Limb (tissue), 2 donors: Measurements from ENCODE around the gene NOTO.
A peak's percentile ranks its signal among the peaks of the same experiment; 100 is the strongest.

ENCODE experiments used
- DNase-seq, 2 donors: peaks; one replicate each; pipeline ENCODE4 v3.0.0-alpha.2; 2016; ENCODE audit errors: extremely low spot score in 2 of 2

NOTO gene

GRCh38 chr2:73257425-73258125 is 55.2 kb downstream of the NOTO start:
- DNase-seq: no peak

- DNase-seq: no peak
These were observed 56.0 kb downstream of the NOTO start for GRCh38 chr2:73258186-73258912.

GRCh38 chr2:73258913-73259215 is 56.5 kb downstream of the NOTO start:
- DNase-seq: no peak

GRCh38 chr2:73259276-73259675 is 56.9 kb downstream of the NOTO start:
- DNase-seq: no peak

GRCh38 chr2:73259704-73260337 is 57.4 kb downstream of the NOTO start:
- DNase-seq: no peak

- DNase-seq: peak in 1 of 2 donors; percentile 50
These were observed 58.1 kb downstream of the NOTO start for GRCh38 chr2:73260338-73260984.
